K562 (cell line): Measurements from ENCODE around the gene TMEM273. TPM values are rescaled to one million over a fixed set of nuclear protein-coding genes. Genes with fewer than 3 reads are reported as not detected.

Source experiments
- ADNP ChIP-seq: fragments of 200-800 bp; sonication (Bioruptor generic); IDR thresholded peaks from 2 replicates; pipeline ENCODE4 v1.6.1; 2016; ENCODE audit warnings: missing genetic modification characterization, missing compliant biosample characterization
- EP400 ChIP-seq: fragments of 450-650 bp; IDR thresholded peaks from 2 replicates; pipeline ENCODE4 v1.6.1; 2017; ENCODE audit warnings: antibody characterized with exemption, mild to moderate bottlenecking, moderate library complexity
- GTF2F1 ChIP-seq: IDR thresholded peaks from 2 replicates; pipeline ENCODE4 v1.6.1; 2011; ENCODE audit warnings: low read depth, low read length, improper control_type of control experiment
- NBN ChIP-seq: fragments of 450-650 bp; IDR thresholded peaks from 2 replicates; pipeline ENCODE4 v1.6.1; 2016; ENCODE audit warnings: low read depth, mild to moderate bottlenecking
- SMARCA4 ChIP-seq: fragments of 450-650 bp; IDR thresholded peaks from 2 replicates; pipeline ENCODE4 v1.6.1; 2016
- SP1 ChIP-seq: sonication (generic); formaldehyde crosslinking; IDR thresholded peaks from 2 replicates; pipeline ENCODE4 v1.8.1; 2022; ENCODE audit warnings: mild to moderate bottlenecking, missing genetic modification reagents
- TCF7 ChIP-seq: sonication (generic); IDR thresholded peaks from 2 replicates; pipeline ENCODE4 v1.6.1; 2016; ENCODE audit warnings: antibody characterized with exemption, borderline replicate concordance
- TGIF2 ChIP-seq: sonication (generic); formaldehyde crosslinking; IDR thresholded peaks from 2 replicates; pipeline ENCODE4 v1.8.1; 2022; ENCODE audit warnings: mild to moderate bottlenecking, missing genetic modification reagents, moderate library complexity
- YBX1 ChIP-seq: fragments of 450-650 bp; IDR thresholded peaks from 2 replicates; pipeline ENCODE4 v1.7.1; 2016; ENCODE audit warnings: mild to moderate bottlenecking
- ZFPM2 ChIP-seq: fragments of 250-450 bp; sonication (Bioruptor Pico); IDR thresholded peaks from 2 replicates; pipeline ENCODE4 v1.5.1; 2022; ENCODE audit warnings: mild to moderate bottlenecking
- ZNF274 ChIP-seq: IDR thresholded peaks from 2 replicates; pipeline ENCODE4 v1.6.1; 2011; ENCODE audit warnings: low read depth, mild to moderate bottlenecking, low read length, moderate library complexity, borderline replicate concordance
- polyA plus RNA-seq, 8 experiments: library from polyadenylated mRNA; depleted of rRNA in 4 of 8; stranded (reverse) in 5 of 8; unstranded in 3 of 8; fragments of >200 nt; fragmentation: Nextera tagmentation in 2 of 8; fragmentation: Illumina TruSeq in 1 of 8; extraction: Ambion mirVana in 2 of 8; extraction: Trizol in 1 of 8; gene quantifications; 2 replicates each; pipeline versions ENCODE4 v1.2.1 to v1.2.3, GENCODE V29; 2011 to 2014; ENCODE audit warnings: inconsistent platforms in 1 of 8, missing spikeins in 1 of 8
- total RNA-seq, 7 experiments: library from RNA; depleted of rRNA in 6 of 7; stranded (reverse); fragments of >200 nt in 6 of 7; fragmentation: Illumina TruSeq in 2 of 7; extraction: Trizol in 2 of 7; gene quantifications; 2 replicates each; pipeline versions ENCODE4 v1.2.1 to v1.2.3, GENCODE V29; 2011 to 2021; ENCODE audit warnings: low replicate concordance in 1 of 7
- TF ChIP-seq, protein P1 (sequence below): fragments of 450-650 bp; IDR thresholded peaks from 2 replicates; pipeline ENCODE4 v1.6.1; 2014; ENCODE audit warnings: low read depth, mild to moderate bottlenecking, moderate library complexity, borderline replicate concordance
- TF ChIP-seq, protein P2 (sequence below), 2 experiments: fragments of 450-650 bp; formaldehyde crosslinking in 1 of 2; IDR thresholded peaks; 2 replicates each; pipeline versions ENCODE4 v1.4.0 to v1.6.1; 2014 to 2020; ENCODE audit warnings: mild to moderate bottlenecking in 2 of 2, borderline replicate concordance in 1 of 2, low read depth in 1 of 2
- TF ChIP-seq, protein P3 (sequence below): fragments of 250-450 bp; sonication (Bioruptor Pico); IDR thresholded peaks from 2 replicates; pipeline ENCODE4 v1.4.0; 2020; ENCODE audit warnings: mild to moderate bottlenecking, moderate library complexity
- TF ChIP-seq, protein P4 (sequence below): fragments of 250-450 bp; sonication (Bioruptor Pico); IDR thresholded peaks from 2 replicates; pipeline ENCODE4 v1.8.0; 2022; ENCODE audit warnings: inconsistent platforms, mild to moderate bottlenecking, moderate library complexity, borderline replicate concordance

Gene TMEM273
- total and polyA plus RNA-seq, 9 of the 15 experiments (the other 6 are each of a cell fraction or from before 2014, with no cell fraction given) = 39.2 to 131 (median 95.6) TPM

DNA sequence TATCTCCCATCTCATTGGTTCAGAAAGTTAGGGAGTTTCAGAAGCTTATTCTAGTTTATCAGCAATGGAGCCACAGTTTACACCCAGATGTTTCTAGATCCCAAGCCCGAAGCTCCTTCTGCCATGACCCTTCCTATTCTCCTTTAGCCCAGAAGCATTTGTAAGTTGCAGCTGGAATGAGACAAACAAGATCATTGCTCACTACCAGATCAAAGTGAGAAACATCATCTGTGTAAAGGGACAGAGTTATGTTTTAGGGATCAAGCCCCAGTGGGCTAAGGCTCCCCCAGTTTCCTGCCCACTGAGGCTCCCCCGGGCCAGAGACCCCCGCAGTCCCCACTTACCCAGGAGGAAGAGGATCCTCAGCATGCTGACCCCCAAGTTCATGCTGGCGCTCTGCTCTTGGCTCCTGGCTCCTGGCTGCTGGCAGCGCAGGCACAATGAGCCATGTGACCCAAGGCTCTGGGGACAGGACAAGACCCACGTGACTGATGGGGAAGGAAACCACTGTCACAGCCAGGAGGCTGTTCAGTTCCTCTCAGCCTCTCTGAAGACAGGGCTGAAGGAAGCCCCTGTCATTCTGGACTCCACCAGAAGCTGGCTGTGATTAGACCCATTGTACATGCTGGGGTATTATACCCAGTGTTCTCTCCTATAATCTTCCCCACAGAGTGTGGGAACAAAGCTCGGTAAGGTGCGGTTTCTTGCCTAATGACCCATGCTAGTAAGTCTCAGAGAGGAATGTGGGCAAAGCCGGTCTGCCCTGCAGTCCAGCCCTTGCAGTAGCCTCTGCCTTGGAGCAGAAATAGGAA is at the start of gene TMEM273 (continued):
- no peak for TF ChIP-seq ZNF274
- TF ChIP-seq SP1 = no peak
- TF ChIP-seq, protein P1, sequence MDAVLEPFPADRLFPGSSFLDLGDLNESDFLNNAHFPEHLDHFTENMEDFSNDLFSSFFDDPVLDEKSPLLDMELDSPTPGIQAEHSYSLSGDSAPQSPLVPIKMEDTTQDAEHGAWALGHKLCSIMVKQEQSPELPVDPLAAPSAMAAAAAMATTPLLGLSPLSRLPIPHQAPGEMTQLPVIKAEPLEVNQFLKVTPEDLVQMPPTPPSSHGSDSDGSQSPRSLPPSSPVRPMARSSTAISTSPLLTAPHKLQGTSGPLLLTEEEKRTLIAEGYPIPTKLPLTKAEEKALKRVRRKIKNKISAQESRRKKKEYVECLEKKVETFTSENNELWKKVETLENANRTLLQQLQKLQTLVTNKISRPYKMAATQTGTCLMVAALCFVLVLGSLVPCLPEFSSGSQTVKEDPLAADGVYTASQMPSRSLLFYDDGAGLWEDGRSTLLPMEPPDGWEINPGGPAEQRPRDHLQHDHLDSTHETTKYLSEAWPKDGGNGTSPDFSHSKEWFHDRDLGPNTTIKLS = no peak
- TF ChIP-seq ZFPM2 (CRISPR knock-in tag) = no peak
- no peak for TF ChIP-seq NBN
- TF ChIP-seq TGIF2 (CRISPR knock-in tag) = no peak
- no peak for TF ChIP-seq GTF2F1
- 0 out of 2 replicates have a peak, but pooled peaks have one; percentile 10 for TF ChIP-seq SMARCA4
- TF ChIP-seq, protein P2, sequence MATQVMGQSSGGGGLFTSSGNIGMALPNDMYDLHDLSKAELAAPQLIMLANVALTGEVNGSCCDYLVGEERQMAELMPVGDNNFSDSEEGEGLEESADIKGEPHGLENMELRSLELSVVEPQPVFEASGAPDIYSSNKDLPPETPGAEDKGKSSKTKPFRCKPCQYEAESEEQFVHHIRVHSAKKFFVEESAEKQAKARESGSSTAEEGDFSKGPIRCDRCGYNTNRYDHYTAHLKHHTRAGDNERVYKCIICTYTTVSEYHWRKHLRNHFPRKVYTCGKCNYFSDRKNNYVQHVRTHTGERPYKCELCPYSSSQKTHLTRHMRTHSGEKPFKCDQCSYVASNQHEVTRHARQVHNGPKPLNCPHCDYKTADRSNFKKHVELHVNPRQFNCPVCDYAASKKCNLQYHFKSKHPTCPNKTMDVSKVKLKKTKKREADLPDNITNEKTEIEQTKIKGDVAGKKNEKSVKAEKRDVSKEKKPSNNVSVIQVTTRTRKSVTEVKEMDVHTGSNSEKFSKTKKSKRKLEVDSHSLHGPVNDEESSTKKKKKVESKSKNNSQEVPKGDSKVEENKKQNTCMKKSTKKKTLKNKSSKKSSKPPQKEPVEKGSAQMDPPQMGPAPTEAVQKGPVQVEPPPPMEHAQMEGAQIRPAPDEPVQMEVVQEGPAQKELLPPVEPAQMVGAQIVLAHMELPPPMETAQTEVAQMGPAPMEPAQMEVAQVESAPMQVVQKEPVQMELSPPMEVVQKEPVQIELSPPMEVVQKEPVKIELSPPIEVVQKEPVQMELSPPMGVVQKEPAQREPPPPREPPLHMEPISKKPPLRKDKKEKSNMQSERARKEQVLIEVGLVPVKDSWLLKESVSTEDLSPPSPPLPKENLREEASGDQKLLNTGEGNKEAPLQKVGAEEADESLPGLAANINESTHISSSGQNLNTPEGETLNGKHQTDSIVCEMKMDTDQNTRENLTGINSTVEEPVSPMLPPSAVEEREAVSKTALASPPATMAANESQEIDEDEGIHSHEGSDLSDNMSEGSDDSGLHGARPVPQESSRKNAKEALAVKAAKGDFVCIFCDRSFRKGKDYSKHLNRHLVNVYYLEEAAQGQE (IDR thresholded peaks at IDR 0.05; ENCODE audit: borderline replicate concordance) = peak; percentile 81
- TF ChIP-seq, protein P2 (CRISPR knock-in tag; IDR thresholded peaks at IDR 0.05; ENCODE audit: low read depth) = peak; percentile 29; the same call in 1 of the 2 replicates
- TF ChIP-seq, protein P3, sequence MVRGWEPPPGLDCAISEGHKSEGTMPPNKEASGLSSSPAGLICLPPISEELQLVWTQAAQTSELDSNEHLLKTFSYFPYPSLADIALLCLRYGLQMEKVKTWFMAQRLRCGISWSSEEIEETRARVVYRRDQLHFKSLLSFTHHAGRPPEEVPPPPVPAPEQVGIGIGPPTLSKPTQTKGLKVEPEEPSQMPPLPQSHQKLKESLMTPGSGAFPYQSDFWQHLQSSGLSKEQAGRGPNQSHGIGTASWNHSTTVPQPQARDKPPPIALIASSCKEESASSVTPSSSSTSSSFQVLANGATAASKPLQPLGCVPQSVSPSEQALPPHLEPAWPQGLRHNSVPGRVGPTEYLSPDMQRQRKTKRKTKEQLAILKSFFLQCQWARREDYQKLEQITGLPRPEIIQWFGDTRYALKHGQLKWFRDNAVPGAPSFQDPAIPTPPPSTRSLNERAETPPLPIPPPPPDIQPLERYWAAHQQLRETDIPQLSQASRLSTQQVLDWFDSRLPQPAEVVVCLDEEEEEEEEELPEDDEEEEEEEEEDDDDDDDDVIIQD (CRISPR knock-in tag) = 0 out of 2 replicates have a peak, but pooled peaks have one; percentile 15
- TF ChIP-seq TCF7 = no peak
- TF ChIP-seq, protein P4, sequence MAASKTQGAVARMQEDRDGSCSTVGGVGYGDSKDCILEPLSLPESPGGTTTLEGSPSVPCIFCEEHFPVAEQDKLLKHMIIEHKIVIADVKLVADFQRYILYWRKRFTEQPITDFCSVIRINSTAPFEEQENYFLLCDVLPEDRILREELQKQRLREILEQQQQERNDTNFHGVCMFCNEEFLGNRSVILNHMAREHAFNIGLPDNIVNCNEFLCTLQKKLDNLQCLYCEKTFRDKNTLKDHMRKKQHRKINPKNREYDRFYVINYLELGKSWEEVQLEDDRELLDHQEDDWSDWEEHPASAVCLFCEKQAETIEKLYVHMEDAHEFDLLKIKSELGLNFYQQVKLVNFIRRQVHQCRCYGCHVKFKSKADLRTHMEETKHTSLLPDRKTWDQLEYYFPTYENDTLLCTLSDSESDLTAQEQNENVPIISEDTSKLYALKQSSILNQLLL (CRISPR knock-in tag) = no peak
- TF ChIP-seq ADNP (tag) = no peak
- no peak; the same call in 1 of the 2 replicates for TF ChIP-seq EP400
- no peak for TF ChIP-seq YBX1
